Heart left ventricle (tissue), 16 donors: ENCODE measurements around the gene CYP20A1. TPM values are rescaled to one million over a fixed set of nuclear protein-coding genes. Genes with fewer than 3 reads are reported as not detected.
"Not testable (repeated sequence)": the region's sequence is repeated elsewhere in the genome, so short reads cannot be mapped to it uniquely, and the experiment has no call there.

ENCODE experiments used
- ATAC-seq, 4 donors: fragments of 200-7000 bp; cut with Tn5 transposase; one replicate each; pipeline ENCODE4 v1.9.1; 2020 to 2022; ENCODE audit warnings: moderate library complexity in 4 of 4, mild to moderate bottlenecking in 3 of 4, moderate number of reproducible peaks in 1 of 4
- DNase-seq, 5 donors: peaks; one replicate each; pipeline ENCODE4 v3.0.0-alpha.2; 2020
- H3K27ac ChIP-seq, 12 donors: fragments of 200-600 bp; sonication (generic) in 4 of 12; one replicate each; pipeline versions ENCODE4 v1.5.0 to v1.8.0; 2016 to 2022; ENCODE audit warnings: mild to moderate bottlenecking in 2 of 12
- H3K27me3 ChIP-seq, 9 donors: fragments of 200-600 bp; sonication (generic) in 2 of 9; one replicate each; pipeline versions ENCODE4 v1.5.1 to v1.8.0; 2016 to 2022; ENCODE audit warnings: mild to moderate bottlenecking in 3 of 9
- H3K36me3 ChIP-seq, 9 donors: fragments of 200-600 bp; sonication (generic) in 2 of 9; one replicate each; pipeline versions ENCODE4 v1.5.0 to v1.8.0; 2018 to 2022; ENCODE audit warnings: mild to moderate bottlenecking in 2 of 9
- H3K4me1 ChIP-seq, 12 donors: fragments of 200-600 bp; sonication (generic) in 4 of 12; one replicate each; pipeline versions ENCODE4 v1.5.0 to v1.8.0; 2016 to 2022; ENCODE audit warnings: mild to moderate bottlenecking in 3 of 12
- H3K4me3 ChIP-seq, 12 donors: fragments of 200-600 bp; sonication (generic) in 4 of 12; one replicate each; pipeline versions ENCODE4 v1.5.0 to v1.8.0; 2017 to 2022; ENCODE audit warnings: mild to moderate bottlenecking in 9 of 12, moderate library complexity in 4 of 12
- H3K9me3 ChIP-seq, 12 donors: fragments of 200-600 bp; sonication (generic) in 4 of 12; one replicate each; pipeline versions ENCODE4 v1.5.0 to v1.8.0; 2016 to 2022; ENCODE audit warnings: mild to moderate bottlenecking in 1 of 12
- CTCF ChIP-seq, 12 donors: fragments of 200-600 bp; sonication (generic) in 4 of 12; IDR thresholded peaks; one replicate each; pipeline versions ENCODE4 v1.5.0 to v1.8.0; 2018 to 2022; ENCODE audit warnings: antibody characterized with exemption in 12 of 12, mild to moderate bottlenecking in 5 of 12
- POLR2A ChIP-seq, 2 donors: fragments of 450-650 bp; IDR thresholded peaks; one replicate each; pipeline ENCODE4 v1.6.1; 2017; ENCODE audit warnings: antibody characterized with exemption in 2 of 2, mild to moderate bottlenecking in 2 of 2, moderate library complexity in 2 of 2
- WGBS, 4 donors: extraction: QIAGEN DNeasy Blood & Tissue Kit in 2 of 4; methylation state at CpG; one replicate each; pipeline versions ENCODE4 v1.1.5 to v1.1.7; 2013 to 2018; 5-methylcytosine and 5-hydroxymethylcytosine counted together
- intact Hi-C, 10 donors: fragments of 100-400 bp; cut with DNase I; formaldehyde crosslinking; loops; one replicate each; pipeline versions ENCODE4 v1.11.1 to v1.14.2; 2022
- polyA plus RNA-seq, 2 donors: library from polyadenylated mRNA; stranded (reverse); fragments of 200-250 nt; gene quantifications; one replicate each; pipeline ENCODE4 v1.2.3, GENCODE V29; 2013
- total RNA-seq, 9 donors: library from RNA; depleted of rRNA in 2 of 9; stranded (reverse); fragments of >200 nt in 2 of 9; fragmentation: NEBNext Ultra II Directional in 3 of 9; extraction: Animal tissue kit (Norgen Biotek cat#: 25700) in 3 of 9; gene quantifications; one replicate each; pipeline versions ENCODE4 v1.1.0 to v1.2.4, GENCODE V29; 2016 to 2023
- donor health status: ischemic (EF 13 %, LVEDD 7.1; RV severe dilation, severe dysfunction).
- donor health status: healthy with polysubstance abuse.
- donor health status: DM: no; HTN: yes; CAD: no.
- donor health status: DM: no; HTN: no; CAD: no.
- donor health status: ischemic (EF 25% LVEDD 6.9; RV normal size, moderate dysfunction).
- donor health status: ischemic (EF 25% LVEDD 5.7; RV mildly dilated, moderate dysfunction).
- donor health status: healthy.
- donor health status: DM: yes; HTN: yes; CAD: no.
- donor health status: ischemic (EF 35%, LVEDD 5.7; RV mildly dilated, moderate dysfunction).
- donor health status: nonischemic (EF 11% LVEDD 7.7; RV severe dilation, severe dysfunction).
- donor health status: DM: yes; HTN: yes; CAD: no.
- donor health status: PGD.
- donor health status: ischemic (EF 29% LVEDD 5.4; RV normal size, mild dysfunction).
- donor health status: nonischemic (EF 23%, LVEDD 6.1; RV moderate dilation, normal function).

The CYP20A1 gene
- total and polyA plus RNA-seq, 11 donors = 5.9 to 18.8 (median 13.8) TPM

GRCh38 chr2:203286532-203286931 lies 47.7 kb downstream of the CYP20A1 start:
- Histone ChIP-seq H3K27me3 (no peaks in the 10 kb centered on the region), H3K4me3 (no peak overlapping the region), H3K27ac (no peak overlapping the region), H3K4me1 (no peaks in the 10 kb centered on the region), H3K36me3 (peaks cover 0 to 99% (median 89%) of the 10 kb centered on the region in 9 donors), H3K9me3 (no peaks in the 10 kb centered on the region)
- intact Hi-C loops = no loop called here
- no peak for TF ChIP-seq POLR2A (IDR thresholded peaks at IDR 0.05)
- TF ChIP-seq CTCF (IDR thresholded peaks at IDR 0.05) = no peak
- WGBS, 4 donors = 90 to 97% (median 97%) methylated on average over 2 of the region's 2 CpGs
- DNase-seq (no peak), ATAC-seq (no peak)

- intact Hi-C loops = no loop called here
- H3K27me3 ChIP-seq = no peaks in the 10 kb centered on the region
- H3K9me3 ChIP-seq = no peaks in the 10 kb centered on the region
- H3K4me3 ChIP-seq = no peak overlapping the region
- TF ChIP-seq CTCF (IDR thresholded peaks at IDR 0.05) = no peak
- no peak for TF ChIP-seq POLR2A (IDR thresholded peaks at IDR 0.05)
- WGBS, 4 donors = 96 to 98% (median 97%) methylated on average over 3 of the region's 3 CpGs
- no peak for DNase-seq
- ATAC-seq = no peak
- H3K4me1 ChIP-seq = no peaks in the 10 kb centered on the region
- H3K36me3 ChIP-seq = peaks cover 0 to 69% (median 35%) of the 10 kb centered on the region in 9 donors
- H3K27ac ChIP-seq = no peak overlapping the region
Observed at GRCh38 chr2:203301667-203302066, 62.8 kb downstream of the CYP20A1 start.

GRCh38 chr2:203302586-203302985 lies 63.8 kb downstream of the CYP20A1 start:
- H3K27ac ChIP-seq, intact Hi-C loops, H3K27me3 ChIP-seq, DNase-seq, H3K4me1 ChIP-seq, H3K4me3 ChIP-seq, H3K9me3 ChIP-seq, ATAC-seq: not testable (repeated sequence)
- 93 to 96% (median 95%) methylated on average over 8 of the region's 8 CpGs for WGBS, 4 donors
- H3K36me3 ChIP-seq = peaks cover 0 to 69% (median 29%) of the 10 kb centered on the region in 9 donors

GRCh38 chr2:203310688-203311436 lies 72.0 kb downstream of the CYP20A1 start:
- ATAC-seq (no peak), DNase-seq (no peak)
- 94 to 97% (median 95%) methylated on average over 3 of the region's 3 CpGs for WGBS, 4 donors
- Histone ChIP-seq H3K27me3 (no peaks in the 10 kb centered on the region), H3K4me1 (no peaks in the 10 kb centered on the region), H3K4me3 (no peak overlapping the region), H3K27ac (no peak overlapping the region), H3K36me3 (peaks cover 0 to 21% (median 3%) of the 10 kb centered on the region in 9 donors), H3K9me3 (no peaks in the 10 kb centered on the region)
- TF ChIP-seq CTCF (IDR thresholded peaks at IDR 0.05) (no peak), POLR2A (IDR thresholded peaks at IDR 0.05) (no peak)
- intact Hi-C loops = no loop called here
